NCI-H526 treated with DMSO at 0.1 percent for 48 hours (cell line): ENCODE data around the gene JADE1.
A peak's percentile ranks its signal among the peaks of the same experiment; 100 is the strongest.

Source experiments
- DNase-seq: peaks from one replicate; lab custom pipeline; 2025; lab: John Stamatoyannopoulos, UW

JADE1 gene

GRCh38 chr4:128844931-128845330, 35.4 kb downstream of the JADE1 start:
- no peak for DNase-seq

- DNase-seq, result no peak
Measured at GRCh38 chr4:128846063-128846462, 36.6 kb downstream of the JADE1 start.

GRCh38 chr4:128847082-128847724, 37.7 kb downstream of the JADE1 start:
- DNase-seq, result no peak

GRCh38 chr4:128848461-128848860, 39.0 kb downstream of the JADE1 start:
- DNase-seq, result no peak

GRCh38 chr4:128850252-128850651, 40.8 kb downstream of the JADE1 start:
- DNase-seq, result no peak

- no peak for DNase-seq
Measured at GRCh38 chr4:128853741-128854140, 44.2 kb downstream of the JADE1 start.

GRCh38 chr4:128854433-128854832, 44.9 kb downstream of the JADE1 start:
- DNase-seq, result no peak

GRCh38 chr4:128855621-128856020, 46.1 kb downstream of the JADE1 start:
- no peak for DNase-seq

GRCh38 chr4:128856246-128856645, 46.7 kb downstream of the JADE1 start:
- no peak for DNase-seq

- no peak for DNase-seq
Measured at GRCh38 chr4:128858879-128859671, 49.6 kb downstream of the JADE1 start.

GRCh38 chr4:128859887-128860677, 50.6 kb downstream of the JADE1 start:
- DNase-seq, result no peak

- no peak for DNase-seq
Measured at GRCh38 chr4:128861856-128862518, 52.5 kb downstream of the JADE1 start.

GRCh38 chr4:128862608-128863311, 53.3 kb downstream of the JADE1 start:
- DNase-seq, result no peak

GRCh38 chr4:128863312-128864075, 54.0 kb downstream of the JADE1 start:
- DNase-seq, result peak; percentile 33

GRCh38 chr4:128865132-128865531, 55.6 kb downstream of the JADE1 start:
- no peak for DNase-seq

- peak; percentile 79 for DNase-seq
Measured at GRCh38 chr4:128866269-128866668, 56.8 kb downstream of the JADE1 start.

- DNase-seq, result no peak
Measured at GRCh38 chr4:128866691-128867090, 57.2 kb downstream of the JADE1 start.

- DNase-seq, result no peak
Measured at GRCh38 chr4:128868758-128869157, 59.3 kb downstream of the JADE1 start.

GRCh38 chr4:128869776-128870509, 60.4 kb downstream of the JADE1 start:
- DNase-seq, result no peak

GRCh38 chr4:128871948-128872347, 62.4 kb downstream of the JADE1 start:
- no peak for DNase-seq
